Breast epithelium (tissue), 3 donors: ENCODE results near the gene COL6A1.

Experiments used
- POLR2A ChIP-seq: fragments of 450-650 bp; IDR thresholded peaks from one replicate; pipeline ENCODE4 v1.6.1; 2016; ENCODE audit warnings: antibody characterized with exemption, mild to moderate bottlenecking, moderate library complexity
- POLR2AphosphoS5 ChIP-seq, 3 donors: sonication (generic); formaldehyde crosslinking; IDR thresholded peaks; one replicate each; pipeline ENCODE4 v1.6.1; 2017; ENCODE audit warnings: antibody characterized with exemption in 3 of 3

DNA sequence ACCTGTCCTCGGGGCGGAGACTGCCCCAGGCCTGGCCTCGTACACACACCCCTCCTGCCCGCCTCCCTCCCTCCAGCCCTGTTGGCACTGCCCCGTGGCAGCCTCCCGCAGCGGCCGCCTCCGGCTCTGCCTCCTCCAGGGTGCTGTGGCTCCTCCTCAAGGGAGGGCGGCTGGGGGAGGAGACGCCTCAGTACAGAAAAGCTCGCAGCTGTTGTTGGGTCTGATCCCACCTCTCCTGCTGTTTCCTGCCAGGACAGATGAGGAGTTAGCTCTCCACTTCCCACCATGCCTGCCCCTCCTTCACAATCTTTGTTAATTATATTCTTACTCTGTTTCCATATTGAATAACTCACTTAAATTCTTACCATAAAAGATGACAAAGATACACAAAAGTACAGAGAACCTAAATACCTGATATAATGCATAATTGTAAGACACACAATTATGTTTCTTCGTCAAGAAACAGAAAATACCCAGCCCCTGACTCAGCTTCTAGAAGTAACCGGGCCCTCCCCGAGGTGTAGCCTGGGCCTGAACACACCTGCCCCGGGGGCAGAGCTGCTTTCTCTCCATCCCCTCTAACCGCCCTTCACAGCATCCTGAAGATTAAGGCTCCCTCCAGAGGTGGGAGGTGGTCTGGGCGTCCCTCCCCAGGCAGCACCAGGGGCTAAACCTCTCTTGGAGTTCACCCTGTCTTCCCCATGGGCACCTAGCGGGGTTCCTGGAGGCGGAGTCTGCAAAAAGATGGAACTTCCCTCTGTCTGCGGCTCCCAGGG lies 30.6 kb upstream of the COL6A1 start:
- no peak for TF ChIP-seq POLR2A
- TF ChIP-seq POLR2AphosphoS5 (IDR thresholded peaks at IDR 0.05), result no peak
